ENCODE measurements around the gene CTNNA1.
"Not testable (repeated sequence)": the region's sequence is repeated elsewhere in the genome, so short reads cannot be mapped to it uniquely, and the experiment has no call there.

CTNNA1 gene

DNA sequence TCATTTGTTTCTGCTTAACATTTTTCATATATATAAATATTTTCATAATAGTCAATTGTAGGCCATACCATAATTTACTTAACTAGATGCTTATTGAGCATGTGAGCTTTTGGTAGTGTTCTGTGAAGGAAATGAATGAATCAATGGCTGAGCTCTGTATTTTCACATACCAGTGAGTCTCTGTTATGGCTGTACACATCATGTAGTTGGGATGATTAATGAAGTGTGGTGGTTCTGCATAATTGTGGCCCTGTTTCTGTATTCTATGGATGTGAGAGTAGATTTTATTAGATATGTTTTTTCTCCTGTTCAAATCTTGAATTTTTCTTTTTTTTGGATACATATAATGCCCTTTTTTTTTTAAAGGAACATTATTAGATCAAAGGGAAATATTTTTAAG, 56.2 kb downstream of the CTNNA1 start:
- no peak for DNase-seq (ENCODE audit: low read depth)

DNA sequence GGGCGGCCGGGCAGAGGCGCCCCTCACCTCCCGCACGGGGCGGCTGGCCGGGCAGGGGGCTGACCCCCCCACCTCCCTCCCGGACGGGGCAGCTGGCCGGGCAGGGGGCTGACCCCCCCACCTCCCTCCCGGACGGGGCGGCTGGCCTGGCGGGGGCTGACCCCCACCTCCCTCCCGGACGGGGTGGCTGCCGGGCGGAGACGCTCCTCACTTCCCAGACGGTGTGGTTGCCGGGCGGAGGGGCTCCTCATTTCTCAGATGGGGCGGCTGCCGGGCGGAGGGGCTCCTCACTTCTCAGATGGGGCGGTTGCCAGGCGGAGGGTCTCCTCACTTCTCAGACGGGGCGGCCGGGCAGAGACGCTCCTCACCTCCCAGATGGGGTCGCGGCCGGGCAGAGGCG, 57.6 kb downstream of the CTNNA1 start:
- not testable (repeated sequence) for DNase-seq (ENCODE audit: low read depth)

DNA sequence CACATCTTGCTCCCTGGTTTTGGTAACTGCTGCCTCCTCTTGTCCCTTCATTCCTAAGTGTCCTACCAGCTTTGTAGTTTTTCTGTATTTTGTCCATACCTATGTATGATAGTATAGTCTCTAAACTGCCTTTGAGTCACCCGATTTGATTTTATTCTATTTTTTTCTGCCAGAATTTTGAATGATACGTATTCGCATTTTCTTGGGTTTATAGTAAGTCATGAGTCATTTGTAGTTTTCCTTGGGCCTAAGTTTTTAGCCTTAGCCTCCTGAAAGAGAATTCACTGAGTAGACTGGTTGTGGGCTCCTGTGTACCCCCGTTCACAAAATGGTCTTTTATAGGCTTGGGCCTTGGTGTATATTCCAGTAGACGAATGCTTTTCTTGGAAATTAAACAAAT, 62.3 kb downstream of the CTNNA1 start:
- no peak for DNase-seq (ENCODE audit: low read depth)

DNA sequence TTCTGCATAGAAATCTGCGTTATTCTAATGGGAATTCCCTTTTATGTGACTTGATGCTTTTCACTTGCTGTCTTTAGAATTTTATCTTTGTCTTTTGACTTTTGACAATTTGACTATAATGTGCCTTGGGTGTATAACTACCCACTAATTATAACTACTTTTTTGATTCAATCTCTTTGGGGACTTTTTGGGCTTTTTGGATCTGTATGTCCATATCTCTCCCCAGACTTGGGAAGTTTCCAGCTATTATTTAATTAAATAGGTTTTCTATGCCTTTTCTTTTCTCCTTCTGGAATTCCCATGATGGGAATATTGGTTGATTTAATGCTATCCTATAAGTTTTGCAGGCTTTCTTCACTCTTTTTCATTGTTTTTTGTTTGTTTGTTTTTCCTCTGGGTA, 64.0 kb downstream of the CTNNA1 start:
- no peak for DNase-seq (ENCODE audit: low read depth)

DNA sequence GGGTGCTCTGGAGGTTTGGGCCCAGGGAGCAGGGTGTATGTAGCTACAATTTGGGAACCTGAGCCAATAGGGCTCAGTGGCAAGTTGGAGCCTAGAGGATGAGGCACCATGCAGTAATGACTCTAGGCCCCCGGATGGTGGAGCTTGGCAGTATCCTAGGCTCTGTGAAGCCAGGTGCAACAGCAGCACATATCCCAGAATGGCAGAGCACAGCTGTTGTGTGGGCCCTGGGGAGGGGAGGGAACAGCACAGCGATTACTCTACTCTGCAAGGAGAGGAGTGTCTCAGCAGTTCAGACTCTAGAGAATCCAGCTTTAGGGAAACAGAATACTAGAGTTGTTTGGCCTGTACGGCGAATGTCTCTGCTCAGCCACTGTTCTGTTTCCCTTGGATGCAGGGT, 65.9 kb downstream of the CTNNA1 start:
- no peak for DNase-seq (ENCODE audit: low read depth)

DNA sequence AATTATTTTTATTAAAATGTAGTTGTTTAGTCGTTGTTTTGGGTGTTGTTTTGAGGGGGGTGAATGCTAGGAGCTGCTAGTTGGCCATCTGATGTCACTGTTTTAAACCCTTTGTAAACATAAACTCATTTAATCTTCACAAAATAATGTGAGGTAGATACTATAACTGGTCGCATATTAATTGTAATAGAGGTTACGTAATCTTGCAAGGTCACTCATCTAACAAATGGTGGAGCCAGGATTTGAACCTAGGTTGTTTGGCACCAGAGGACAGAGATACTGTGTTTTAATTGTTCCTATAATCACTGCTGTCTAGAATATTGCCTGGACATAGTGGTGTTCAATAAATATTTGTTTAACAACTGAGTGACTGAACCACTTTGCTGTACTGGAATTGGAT, 67.5 kb downstream of the CTNNA1 start:
- DNase-seq (ENCODE audit: low read depth), result no peak

DNA sequence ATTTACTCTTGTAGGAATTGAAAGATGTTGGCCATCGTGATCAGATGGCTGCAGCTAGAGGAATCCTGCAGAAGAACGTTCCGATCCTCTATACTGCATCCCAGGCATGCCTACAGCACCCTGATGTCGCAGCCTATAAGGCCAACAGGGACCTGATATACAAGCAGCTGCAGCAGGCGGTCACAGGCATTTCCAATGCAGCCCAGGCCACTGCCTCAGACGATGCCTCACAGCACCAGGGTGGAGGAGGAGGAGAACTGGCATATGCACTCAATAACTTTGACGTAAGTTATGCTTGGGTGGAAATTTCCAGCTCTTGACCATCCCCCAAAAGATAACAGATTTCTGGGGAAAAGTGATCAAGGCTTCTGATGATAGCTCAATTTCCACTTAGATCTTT, 71.3 kb downstream of the CTNNA1 start:
- DNase-seq (ENCODE audit: low read depth), result no peak

DNA sequence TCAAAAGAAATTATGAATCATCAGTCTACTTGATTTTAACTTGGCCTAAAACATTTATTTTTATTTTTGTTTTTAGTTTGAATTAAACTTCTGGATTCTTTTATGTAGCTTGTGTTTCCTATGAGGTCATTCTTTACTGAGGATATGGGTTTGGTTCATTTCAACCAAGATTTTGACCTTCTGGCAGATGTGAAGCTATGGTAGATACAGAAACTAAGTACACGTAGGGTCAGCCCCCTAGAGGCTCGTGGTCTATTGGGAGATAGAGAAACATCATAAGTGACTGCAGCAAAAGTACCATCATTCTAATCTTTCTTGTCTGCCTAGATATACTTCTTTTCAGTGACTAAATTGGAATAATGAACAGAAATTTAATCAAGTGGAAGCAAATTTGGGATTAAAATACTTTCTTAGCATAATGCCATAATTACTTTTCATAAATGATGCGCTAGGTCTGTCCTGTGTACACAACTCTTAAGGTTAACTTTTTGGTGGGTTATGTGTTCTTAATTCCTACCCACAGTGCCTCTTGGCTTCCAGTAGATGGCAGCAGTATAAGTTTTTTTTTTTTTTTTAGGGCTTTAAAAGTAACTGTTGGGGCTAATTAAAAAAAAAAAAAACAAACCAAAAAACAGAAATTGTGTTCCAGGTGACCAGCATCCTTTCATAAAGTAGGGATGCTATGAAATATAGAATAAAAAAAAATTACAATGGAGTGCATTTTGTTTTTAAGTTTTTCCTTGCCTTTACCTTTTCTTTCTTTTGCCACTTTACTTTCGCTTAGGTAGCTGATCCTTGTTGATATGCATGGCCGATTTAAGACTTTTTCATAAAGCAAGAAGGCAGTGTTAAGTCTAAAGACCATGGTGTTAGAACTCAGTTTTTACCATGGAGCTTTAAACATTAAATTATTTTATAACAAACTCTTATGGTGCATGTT, 72.0 kb downstream of the CTNNA1 start:
- DNase-seq (ENCODE audit: low read depth), result no peak

DNA sequence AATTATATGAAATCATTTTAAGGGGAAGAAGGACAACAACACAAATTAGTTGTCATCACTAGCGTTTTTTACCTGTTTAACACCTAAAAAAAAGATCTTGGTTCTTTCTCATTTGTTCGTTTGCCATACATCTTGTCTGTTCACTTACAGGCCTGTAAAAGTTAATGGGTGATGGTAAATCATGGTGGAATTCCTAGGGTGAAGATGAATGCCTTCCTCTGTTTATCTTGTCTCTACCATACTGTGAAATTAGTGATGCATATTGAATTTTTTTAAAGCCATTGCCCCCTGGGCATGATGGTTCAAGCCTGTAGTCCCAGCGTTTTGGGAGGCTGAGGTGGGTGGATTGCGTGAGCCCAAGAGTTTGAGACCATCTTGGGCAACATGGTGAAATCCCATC, 75.3 kb downstream of the CTNNA1 start:
- DNase-seq (ENCODE audit: low read depth), result no peak

DNA sequence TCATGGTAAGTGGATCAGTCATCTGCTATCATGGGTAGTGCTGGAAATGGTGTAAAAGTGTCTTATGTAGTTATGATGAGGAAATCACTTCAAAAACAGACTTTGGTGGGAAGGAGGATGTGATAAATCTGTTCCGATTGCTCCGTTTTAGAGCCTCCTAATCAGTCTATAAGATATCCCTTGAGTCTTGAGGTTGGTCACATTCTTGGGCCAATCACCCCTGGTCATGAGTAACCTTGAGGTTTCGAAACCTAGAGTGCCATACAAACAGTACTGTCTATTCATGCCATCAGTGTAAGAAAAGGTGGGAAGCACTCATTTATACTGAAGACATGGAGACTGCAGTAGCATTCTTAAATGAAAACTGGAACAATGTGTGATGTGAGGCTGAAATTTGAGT, 76.1 kb downstream of the CTNNA1 start:
- no peak for DNase-seq (ENCODE audit: low read depth)

DNA sequence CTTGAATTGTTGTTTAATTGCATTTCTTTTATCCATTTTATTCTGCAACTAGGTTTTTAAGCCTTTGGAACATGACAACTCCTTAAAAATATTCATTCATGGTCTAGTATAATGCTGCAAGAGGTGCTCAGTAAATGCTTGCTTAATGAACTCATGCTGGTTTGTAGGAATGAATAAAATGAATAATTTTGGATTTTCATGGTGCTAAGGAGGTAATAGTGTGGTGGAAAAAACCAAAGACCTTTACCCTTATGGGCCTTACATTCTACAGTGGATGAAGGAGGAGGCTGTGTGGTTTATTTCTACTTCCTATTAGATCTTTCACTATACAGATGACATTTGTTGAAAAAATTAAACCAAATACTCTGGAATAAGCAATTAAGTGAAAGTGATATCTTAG, 78.5 kb downstream of the CTNNA1 start:
- no peak for DNase-seq (ENCODE audit: low read depth)

DNA sequence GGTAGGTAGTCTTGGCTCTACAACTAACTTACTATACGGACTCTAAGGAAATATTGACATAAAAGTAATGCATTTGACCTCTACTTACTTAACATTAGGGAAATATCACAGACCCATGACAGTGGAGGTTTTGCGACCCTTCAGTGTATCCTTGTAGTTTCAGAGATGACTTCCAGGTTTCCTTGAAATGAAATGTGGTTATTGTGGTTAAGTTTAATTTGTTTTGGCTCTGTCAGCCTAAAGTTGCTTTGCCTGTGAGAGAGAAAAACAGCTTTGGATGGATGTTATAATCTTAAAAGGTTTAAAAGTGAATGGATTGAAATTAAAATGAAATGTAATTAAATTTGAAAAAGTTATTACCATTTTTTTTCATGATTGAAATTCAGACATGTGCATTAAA, 79.0 kb downstream of the CTNNA1 start:
- DNase-seq (ENCODE audit: low read depth), result no peak

DNA sequence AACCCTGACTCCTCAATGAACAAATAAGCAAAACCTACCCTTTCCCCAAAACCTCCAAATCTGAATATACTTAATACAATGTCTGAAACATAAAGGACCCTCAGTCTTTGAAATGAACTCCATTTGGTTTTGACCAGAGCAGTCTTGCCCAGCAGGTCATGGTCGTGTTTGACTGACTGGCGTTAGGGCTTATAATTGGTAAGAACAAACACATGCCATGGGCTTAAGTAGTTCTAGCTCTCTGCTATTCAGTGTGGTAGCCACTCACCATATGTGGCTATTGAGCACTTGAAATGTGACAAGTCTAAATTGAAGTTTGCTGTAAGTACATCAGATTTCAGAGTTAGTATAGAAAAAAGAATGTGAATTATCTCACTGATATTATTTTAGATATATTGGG, 79.9 kb downstream of the CTNNA1 start:
- DNase-seq (ENCODE audit: low read depth), result no peak

DNA sequence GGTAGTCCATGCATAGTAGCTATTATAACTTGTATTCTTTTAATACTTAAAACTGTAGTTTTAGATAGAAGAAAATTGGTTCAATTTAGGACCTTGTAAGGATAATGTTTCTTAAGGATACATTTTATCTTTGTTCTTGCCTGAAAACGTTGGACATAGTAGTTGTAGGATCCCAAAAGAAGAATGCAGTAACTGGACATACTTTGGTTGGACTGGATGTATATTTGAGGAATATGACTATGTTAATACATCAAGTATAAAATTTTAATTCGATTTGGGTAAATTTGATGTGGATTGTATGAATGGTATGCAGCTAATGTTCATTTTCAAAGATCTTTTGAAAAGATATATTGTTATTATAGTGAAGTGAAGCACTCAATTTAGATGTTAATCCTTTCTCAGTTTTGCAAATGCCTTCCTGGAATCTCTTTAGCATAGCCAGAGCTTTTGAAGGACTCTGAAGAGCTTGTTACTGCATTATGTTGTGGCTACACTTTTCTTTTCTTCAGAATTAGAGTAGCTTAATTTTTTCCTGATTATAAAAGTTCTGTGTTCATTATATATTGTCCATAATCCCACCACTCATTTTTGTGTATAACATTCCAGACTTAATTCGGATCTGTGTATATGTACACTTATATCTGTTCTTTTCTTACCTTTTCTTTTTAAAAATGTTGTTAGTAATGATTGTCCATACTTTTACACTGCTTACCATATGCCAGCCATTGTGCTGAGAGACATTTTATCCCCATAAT, 80.7 kb downstream of the CTNNA1 start:
- DNase-seq (ENCODE audit: low read depth), result no peak

DNA sequence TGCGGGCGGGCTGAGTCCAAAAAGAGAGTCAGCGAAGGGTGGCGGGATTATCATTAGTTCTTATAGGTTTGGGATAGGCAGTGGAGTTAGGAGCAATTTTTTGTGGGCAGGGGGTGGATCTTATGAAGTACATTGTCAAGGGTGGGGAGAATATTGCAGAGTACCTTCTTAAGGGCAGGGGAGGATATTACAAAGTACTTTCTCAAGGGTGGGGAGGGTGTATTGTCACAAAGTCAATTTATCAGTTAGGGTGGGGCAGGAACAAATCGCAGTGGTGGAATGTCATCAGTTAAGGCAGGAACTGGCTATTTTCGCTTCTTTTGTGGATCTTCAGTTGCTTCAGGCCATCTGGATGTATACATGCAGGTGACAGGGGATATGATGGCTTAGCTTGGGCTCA, 81.6 kb downstream of the CTNNA1 start:
- not testable (repeated sequence) for DNase-seq (ENCODE audit: low read depth)

DNA sequence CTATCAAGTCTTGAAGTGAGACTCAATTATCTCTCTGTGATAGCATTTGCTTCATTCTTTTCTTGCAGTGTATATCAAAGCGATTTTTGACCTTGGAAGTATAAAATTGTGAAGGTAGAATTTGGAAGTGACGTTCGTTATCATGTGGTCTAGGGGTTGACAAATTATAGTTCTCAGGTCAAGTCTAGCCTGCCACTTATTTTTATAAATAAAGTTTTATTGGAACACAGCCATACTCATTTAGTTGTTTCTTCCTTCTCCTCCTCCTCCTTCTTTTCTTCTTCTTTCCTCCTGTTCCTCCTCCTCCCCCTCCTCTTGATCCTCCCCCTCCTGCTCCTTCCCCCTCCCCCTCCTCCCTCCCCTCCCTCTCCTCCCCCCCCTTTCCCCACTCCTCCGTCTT, 83.9 kb downstream of the CTNNA1 start:
- no peak for DNase-seq (ENCODE audit: low read depth)

DNA sequence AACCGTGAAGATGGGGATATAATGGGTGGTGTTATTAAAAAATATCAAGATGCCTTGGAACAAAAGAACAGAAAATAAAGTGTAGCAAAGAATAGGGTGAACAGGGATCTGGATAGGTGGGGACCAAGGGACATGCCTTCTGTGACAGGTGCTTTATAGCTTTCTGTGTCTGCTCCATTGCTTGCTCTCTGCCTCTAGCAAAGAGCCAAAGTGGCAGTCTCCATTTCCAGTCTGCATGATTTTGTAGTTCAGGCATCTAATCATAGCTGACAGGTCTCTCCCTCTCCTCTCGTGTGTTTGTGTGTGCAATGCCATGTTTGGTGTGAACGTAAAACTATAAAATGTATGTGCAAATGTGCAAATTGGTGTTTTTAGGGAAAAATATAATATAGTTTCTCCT, 86.9 kb downstream of the CTNNA1 start:
- no peak for DNase-seq (ENCODE audit: low read depth)

DNA sequence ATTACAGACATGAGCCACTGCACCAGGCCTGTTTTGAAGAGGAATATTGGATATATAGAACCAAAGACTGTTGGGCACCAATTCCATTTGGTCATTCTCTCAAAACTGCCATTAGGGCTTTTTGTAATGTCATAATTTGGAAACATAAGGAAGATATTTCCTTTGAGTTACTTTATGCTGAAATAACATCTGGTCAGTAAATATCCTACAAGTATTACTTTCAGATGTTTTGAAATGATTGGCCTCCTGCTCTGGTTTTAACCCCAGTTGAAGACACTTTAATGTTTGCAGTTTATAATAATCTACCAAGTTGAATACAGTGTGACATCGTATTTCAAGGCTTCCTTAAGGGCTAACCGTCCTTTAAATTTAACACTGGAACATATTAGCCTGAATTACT, 88.3 kb downstream of the CTNNA1 start:
- DNase-seq (ENCODE audit: low read depth), result no peak

DNA sequence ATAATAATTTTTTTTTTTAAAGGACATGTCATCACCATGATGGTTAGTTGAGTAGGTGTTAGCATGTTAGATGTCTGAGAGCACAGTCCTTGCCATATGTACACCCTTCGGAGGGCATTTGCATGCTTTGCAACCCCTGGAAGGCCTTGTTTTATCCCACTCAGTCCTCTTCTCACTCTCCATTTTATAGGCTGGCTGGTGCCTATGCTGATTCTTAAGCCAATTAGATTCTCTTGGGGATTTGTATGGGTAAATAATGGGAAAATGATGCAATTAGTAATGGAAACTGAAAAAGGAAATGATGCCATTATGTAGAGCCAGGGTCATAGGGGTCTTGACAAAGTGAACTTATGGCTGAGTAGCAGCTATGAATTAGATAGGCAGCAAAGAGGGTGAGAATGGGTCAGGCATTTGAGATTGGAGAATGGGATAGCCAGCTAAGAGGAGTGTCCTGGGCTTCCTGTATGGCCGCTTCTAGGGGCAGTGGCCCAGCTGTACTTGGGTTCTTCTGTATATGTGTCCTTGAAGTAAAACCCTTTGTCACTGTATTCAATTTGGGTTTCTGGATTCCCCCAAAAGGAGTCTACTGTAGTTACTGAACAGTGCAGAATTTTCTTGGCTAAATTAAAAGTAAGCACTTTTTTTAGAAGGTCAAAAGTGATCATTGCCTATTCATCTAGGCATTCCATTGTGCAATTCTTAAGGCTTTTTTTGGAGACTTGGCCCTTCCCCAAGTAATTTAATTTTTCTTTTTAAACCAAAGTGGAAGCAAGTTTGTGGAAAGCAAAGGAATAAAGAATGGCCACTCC, 90.3 kb downstream of the CTNNA1 start:
- no peak for DNase-seq (ENCODE audit: low read depth)

DNA sequence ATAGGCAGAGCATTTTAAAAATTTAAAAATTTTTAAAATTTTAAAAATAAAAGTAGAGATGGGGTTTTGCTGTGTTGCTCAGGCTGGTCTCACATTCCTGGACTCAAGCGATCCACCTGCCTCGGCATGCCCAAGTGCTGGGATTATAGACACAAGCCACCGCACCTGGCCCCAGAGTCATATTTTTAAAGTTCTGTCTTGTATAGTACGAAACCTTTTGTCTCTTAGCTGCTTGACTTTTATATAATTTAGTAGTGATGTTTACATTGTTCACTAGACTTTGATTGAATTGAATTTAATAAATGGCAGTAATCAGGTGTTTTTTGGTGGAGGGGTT, 90.9 kb downstream of the CTNNA1 start:
- no peak for DNase-seq (ENCODE audit: low read depth)

DNA sequence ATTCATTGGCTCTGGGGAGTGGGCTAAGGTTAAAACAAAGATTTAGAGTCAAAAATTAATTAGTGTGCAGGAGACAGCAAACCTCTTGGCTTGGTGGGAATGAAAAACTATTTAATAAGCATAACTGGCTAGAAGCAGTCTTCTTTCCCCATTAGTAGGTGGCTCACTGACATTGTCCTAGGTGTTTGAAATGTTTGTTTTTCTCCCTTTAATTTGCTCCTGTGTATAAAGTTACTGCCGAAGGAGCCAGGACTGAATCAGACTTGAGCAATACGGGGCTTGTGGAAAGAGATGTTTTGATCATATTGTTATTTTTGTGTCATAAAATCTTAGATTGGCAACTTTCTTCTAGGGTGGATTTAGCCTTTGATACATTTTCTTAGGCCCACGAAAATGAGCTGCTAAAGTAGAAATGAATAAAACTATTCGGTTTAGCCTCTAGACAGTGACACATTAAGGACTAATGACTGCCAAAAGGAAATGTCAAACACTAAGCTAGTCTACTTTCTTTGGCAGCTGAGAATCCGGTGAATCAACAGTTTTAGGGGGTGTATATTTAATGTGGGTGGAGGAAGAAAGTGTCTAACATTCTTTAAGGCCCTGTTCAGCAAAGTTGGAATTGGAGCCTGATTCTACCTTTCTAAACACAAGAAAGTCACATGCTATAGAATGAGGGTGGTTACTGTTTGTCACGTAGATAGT, 91.7 kb downstream of the CTNNA1 start:
- DNase-seq (ENCODE audit: low read depth), result no peak

DNA sequence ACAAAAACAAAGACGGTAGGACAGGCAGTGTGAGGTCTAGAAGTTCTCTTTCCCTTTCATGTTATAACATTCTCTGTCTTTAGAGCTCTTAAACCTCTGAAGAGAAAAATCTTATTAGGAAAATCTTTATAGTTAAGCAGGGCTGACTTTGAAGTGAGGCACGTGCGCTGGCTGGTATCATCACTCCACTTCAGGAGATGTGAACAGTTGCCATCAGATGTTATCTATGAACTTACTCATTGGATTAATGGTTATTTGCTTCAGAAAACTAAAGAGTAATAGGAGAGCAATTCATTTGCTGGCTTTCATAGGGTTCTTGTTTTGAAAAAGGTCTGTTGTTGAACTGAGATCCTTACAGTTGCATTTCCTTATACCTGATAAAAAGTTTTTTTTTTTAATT, 96.2 kb downstream of the CTNNA1 start:
- DNase-seq (ENCODE audit: low read depth), result no peak
